ENCODE data around the gene MT3.

MT3 gene

GRCh38 chr16:56589141-56590039 lies at the start of gene MT3:
Gene MT3 (plus strand): TSS chr16:56589528. CDS start chr16:56589591, 63 bp downstream.
- DNase-seq (ENCODE audit: insufficient read length, low spot score) (no peak), FAIRE-seq (no peak)
- TF ChIP-seq CTCF (IDR thresholded peaks at IDR 0.05; ENCODE audit: insufficient read depth, missing control alignments): no peak

- TF ChIP-seq CTCF (IDR thresholded peaks at IDR 0.05; ENCODE audit: insufficient read depth, missing control alignments): no peak
- DNase-seq (ENCODE audit: insufficient read length, low spot score): no peak
- no peak for FAIRE-seq
Measured at GRCh38 chr16:56539656-56540055, 49.7 kb upstream of the MT3 start.

- no peak for TF ChIP-seq CTCF (IDR thresholded peaks at IDR 0.05; ENCODE audit: insufficient read depth, missing control alignments)
- DNase-seq (ENCODE audit: insufficient read length, low spot score): no peak
- no peak for FAIRE-seq
Measured at GRCh38 chr16:56542039-56542438, 47.3 kb upstream of the MT3 start.

GRCh38 chr16:56547120-56547948 lies 42.0 kb upstream of the MT3 start:
- DNase-seq (ENCODE audit: insufficient read length, low spot score) (no peak), FAIRE-seq (no peak)
- no peak for TF ChIP-seq CTCF (IDR thresholded peaks at IDR 0.05; ENCODE audit: insufficient read depth, missing control alignments)

- no peak for DNase-seq (ENCODE audit: insufficient read length, low spot score)
- TF ChIP-seq CTCF (IDR thresholded peaks at IDR 0.05; ENCODE audit: insufficient read depth, missing control alignments): no peak
- no peak for FAIRE-seq
Measured at GRCh38 chr16:56547949-56548567, 41.3 kb upstream of the MT3 start.

- no peak for FAIRE-seq
- TF ChIP-seq CTCF (IDR thresholded peaks at IDR 0.05; ENCODE audit: insufficient read depth, missing control alignments): no peak
- DNase-seq (ENCODE audit: insufficient read length, low spot score): no peak
Measured at GRCh38 chr16:56549161-56549560, 40.2 kb upstream of the MT3 start.
